Measurements from ENCODE around the gene ZKSCAN1. TPM values are rescaled to one million over a fixed set of nuclear protein-coding genes. Genes with fewer than 3 reads are reported as not detected.
A peak's percentile ranks its signal among the peaks of the same experiment; 100 is the strongest.
"Not testable (repeated sequence)": the region's sequence is repeated elsewhere in the genome, so short reads cannot be mapped to it uniquely, and the experiment has no call there.

The ZKSCAN1 gene
- total RNA-seq, result 10 to 100 TPM; 18.3 to 38.3 (median 21.9) TPM

DNA sequence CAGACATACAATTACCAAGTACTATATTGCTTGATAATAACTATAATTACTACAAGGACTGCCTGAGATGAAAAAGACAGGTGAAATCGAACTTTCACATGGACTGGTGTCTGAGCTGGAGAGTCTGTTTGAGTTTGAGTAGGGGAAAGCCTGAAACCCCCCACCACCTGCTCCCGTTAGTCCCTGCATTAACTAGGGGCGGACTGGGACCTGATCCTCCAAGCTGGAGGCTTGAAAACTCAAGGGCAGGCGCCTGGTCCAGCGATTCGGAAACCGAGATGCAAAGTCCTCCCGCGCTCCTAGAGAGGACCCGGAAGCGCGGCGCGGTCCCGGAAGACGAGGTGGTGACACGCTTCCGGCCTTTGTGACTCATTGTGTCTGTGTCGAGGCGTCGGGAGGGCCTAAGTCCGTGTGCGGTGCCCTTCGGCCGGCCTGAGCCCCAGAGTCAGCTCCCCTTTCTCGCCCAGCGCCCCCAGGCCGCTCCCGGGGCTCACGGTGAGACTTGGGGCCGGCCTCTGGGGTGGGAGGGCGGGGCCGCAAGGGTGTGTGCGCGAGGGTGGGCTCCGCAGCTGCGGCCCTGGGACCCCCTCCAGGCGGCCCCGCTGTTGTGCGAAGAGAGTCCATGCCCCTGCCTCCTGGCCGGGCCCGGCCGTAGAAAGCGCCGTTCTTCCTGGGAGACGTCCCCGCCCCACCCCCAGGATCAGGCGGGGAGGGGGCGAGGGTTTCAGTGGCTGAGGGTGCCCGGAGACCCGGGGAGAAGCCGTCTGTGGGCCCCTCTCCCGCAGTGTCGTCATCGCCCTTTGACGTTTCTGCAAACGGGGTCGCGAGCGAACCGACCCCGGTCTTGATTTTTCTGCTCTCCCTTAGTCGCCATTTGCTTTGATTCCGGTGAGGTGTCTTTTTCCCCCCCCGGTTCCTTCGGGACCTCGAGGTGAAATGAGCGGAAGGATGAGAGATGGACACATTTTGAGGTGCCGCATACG lies at the start of gene ZKSCAN1:
Gene ZKSCAN1, plus strand, starts transcription at position 365 of the 983 bp plus-strand sequence. CDS start 7,911 bp downstream, outside the sequence.
- Histone ChIP-seq H3K4me1 (peaks cover 21 to 85% (median 38%) of the 10 kb centered on the region in 3 donors), H3K27me3 (no peaks in the 10 kb centered on the region), H3K36me3 (peaks cover 0 to 18% (median 0%) of the 10 kb centered on the region in 3 donors), H3K4me3 (peak within 1 kb of the TSS; percentile 79 to 92 (median 88)), H3K9me3 (no peaks in the 10 kb centered on the region), H3K27ac (peak within 1 kb of the TSS; percentile 94 to 100 (median 98))
- intact Hi-C loops (cut with DNase I), result no loop called here
- peak; percentile 57 for DNase-seq
- WGBS, 2 donors, result 2 to 4% methylated on average over 17 to 34 of the region's 70 CpGs
- TF ChIP-seq CTCF (IDR thresholded peaks at IDR 0.05) (no peak), POLR2A (IDR thresholded peaks at IDR 0.05) (peak in 3 of 4 donors; percentile 71 to 91 (median 91))

DNA sequence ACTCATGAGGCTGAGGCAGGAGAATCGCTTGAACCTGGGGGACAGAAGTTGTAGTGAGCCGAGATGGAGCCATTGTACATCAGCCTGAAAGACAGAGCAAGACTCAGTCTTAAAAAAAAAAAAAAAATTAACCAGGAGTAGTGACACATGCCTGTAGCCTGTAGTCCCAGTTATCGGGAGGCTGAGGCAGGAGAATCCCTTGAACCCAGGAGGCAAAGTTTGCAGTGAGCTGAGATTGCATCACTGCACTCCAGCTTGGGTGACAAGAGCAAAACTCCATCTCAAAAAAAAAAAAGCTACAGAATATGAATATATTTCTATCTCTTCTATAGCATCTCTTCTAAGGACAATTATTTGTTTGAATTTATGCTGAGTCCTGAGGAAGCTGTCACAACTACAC lies 46.1 kb upstream of the ZKSCAN1 start:
- Histone ChIP-seq H3K4me1 (no peaks in the 10 kb centered on the region), H3K9me3 (no peaks in the 10 kb centered on the region), H3K4me3 (no peak overlapping the region), H3K36me3 (no peaks in the 10 kb centered on the region), H3K27ac (no peak overlapping the region), H3K27me3 (peaks cover 0 to 51% (median 0%) of the 10 kb centered on the region in 4 donors)
- DNase-seq, result no peak
- intact Hi-C loops (cut with DNase I), result no loop called here
- 81 to 86% methylated on average over 2 to 3 of the region's 3 CpGs for WGBS, 2 donors
- TF ChIP-seq POLR2A (IDR thresholded peaks at IDR 0.05), result no peak
- TF ChIP-seq CTCF (IDR thresholded peaks at IDR 0.05), result no peak

DNA sequence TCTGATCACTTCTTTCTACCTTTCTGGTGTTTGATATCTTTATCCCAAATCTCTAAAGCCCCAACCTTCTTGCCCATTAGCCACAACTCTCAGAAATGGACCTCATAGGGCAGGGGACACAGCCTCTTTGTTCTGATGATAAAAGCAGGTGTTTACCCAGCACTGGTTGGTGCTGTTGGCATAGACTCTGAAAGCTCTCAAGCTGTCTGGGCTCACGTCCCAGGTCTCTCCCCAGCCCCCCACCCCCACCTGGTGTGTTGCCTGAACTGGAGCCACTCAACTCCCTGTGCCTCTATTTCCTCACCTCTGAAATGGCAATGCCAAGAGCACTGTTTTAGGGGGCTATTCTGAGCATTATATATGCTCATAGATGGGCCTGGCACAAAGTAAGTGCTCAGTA lies 45.6 kb upstream of the ZKSCAN1 start:
- H3K36me3 ChIP-seq; DNase-seq; H3K9me3 ChIP-seq; intact Hi-C loops (cut with DNase I); H3K4me1 ChIP-seq; H3K27ac ChIP-seq; H3K4me3 ChIP-seq: not testable (repeated sequence)
- H3K27me3 ChIP-seq, result peaks cover 0 to 46% (median 0%) of the 10 kb centered on the region in 4 donors
- 0 to 14% methylated on average over 1 of the region's 1 CpG for WGBS, 2 donors

DNA sequence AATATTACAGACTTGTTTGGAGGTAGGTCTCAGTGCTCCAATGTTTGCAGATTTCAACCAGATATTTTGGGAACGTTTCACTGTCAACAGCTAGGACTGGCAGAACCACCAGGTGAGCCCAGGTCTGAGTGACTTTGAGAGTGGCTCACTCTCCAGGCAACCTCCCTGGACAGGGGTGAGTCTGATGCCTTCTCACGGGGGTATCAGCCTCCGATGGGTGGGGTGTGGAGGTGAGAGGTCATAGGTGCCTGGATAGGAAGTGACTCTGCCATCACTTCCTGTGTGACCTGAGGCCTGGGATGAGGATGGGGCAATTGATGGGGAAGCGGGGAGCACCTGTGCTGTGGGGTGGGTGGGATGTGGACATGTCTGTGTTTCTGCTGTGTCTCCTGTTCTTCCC lies 44.2 kb upstream of the ZKSCAN1 start:
- WGBS, 2 donors, result 34 to 73% methylated on average over 2 to 3 of the region's 4 CpGs
- no peak for DNase-seq

DNA sequence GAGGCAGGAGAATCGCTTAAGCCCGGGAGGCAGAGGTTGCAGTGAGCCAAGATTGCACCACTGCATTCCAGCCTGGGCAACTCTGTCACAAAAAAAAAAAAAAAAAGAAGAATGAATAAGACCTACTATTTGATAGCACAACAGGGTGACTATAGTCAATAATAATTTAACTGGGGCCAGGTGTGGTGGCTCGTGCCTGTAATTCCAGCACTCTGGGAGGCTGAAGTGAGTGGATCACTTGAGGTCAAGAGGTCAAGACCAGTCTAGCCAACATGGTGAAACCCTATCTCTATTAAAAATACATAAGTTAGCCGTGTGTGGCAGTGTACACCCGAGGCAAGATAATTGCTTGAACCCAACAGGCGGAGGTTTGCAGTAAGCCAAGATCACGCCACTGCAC lies 41.6 kb upstream of the ZKSCAN1 start:
- DNase-seq; H3K27ac ChIP-seq; H3K4me1 ChIP-seq; H3K4me3 ChIP-seq; H3K9me3 ChIP-seq; H3K36me3 ChIP-seq; intact Hi-C loops (cut with DNase I): not testable (repeated sequence)
- 53 to 70% methylated on average over 7 of the region's 7 CpGs for WGBS, 2 donors
- H3K27me3 ChIP-seq, result peaks cover 0 to 30% (median 0%) of the 10 kb centered on the region in 4 donors

More for the DNA sequence above, 44.2 kb upstream of the ZKSCAN1 start:
- no peaks in the 10 kb centered on the region for H3K36me3 ChIP-seq
- no peak overlapping the region for H3K27ac ChIP-seq
- H3K27me3 ChIP-seq, result peaks cover 0 to 36% (median 0%) of the 10 kb centered on the region in 4 donors
- TF ChIP-seq POLR2A (IDR thresholded peaks at IDR 0.05) (no peak), CTCF (IDR thresholded peaks at IDR 0.05) (no peak)
- H3K4me1 ChIP-seq, result no peaks in the 10 kb centered on the region
- intact Hi-C loops (cut with DNase I), result no loop called here
- H3K9me3 ChIP-seq, result no peaks in the 10 kb centered on the region
- H3K4me3 ChIP-seq, result no peak overlapping the region

- intact Hi-C loops (cut with DNase I), result no loop called here
- DNase-seq, result no peak
- Histone ChIP-seq H3K4me3 (peak overlapping the region in 1 of 4 donors; percentile 30), H3K27ac (no peak overlapping the region), H3K36me3 (no peaks in the 10 kb centered on the region), H3K4me1 (no peaks in the 10 kb centered on the region), H3K9me3 (no peaks in the 10 kb centered on the region), H3K27me3 (peaks cover 0 to 27% (median 0%) of the 10 kb centered on the region in 4 donors)
- 45 to 53% methylated on average over 1 of the region's 1 CpG for WGBS, 2 donors
- no peak for TF ChIP-seq POLR2A (IDR thresholded peaks at IDR 0.05)
- TF ChIP-seq CTCF (IDR thresholded peaks at IDR 0.05), result no peak
Observed at GRCh38 chr7:99974681-99975080, 40.7 kb upstream of the ZKSCAN1 start.

All from esophagus squamous epithelium (tissue), 5 donors.